SU-DHL-6 (cell line): ENCODE measurements around the gene IFNL1.

ENCODE experiments used
- H2AFZ ChIP-seq: fragments of 200-600 bp; sonication (generic); 2 replicates; pipeline ENCODE4 v1.6.1; 2014; ENCODE audit warnings: low read depth, mild to moderate bottlenecking, moderate library complexity, mixed read lengths, antibody characterized with exemption, low read length; ENCODE audit not compliant: severe bottlenecking
- H3F3A ChIP-seq: fragments of 200-600 bp; shearing (Covaris generic); 2 replicates; pipeline ENCODE4 v1.6.0; 2016; ENCODE audit warnings: antibody characterized with exemption, mild to moderate bottlenecking; ENCODE audit not compliant: insufficient read depth
- H3K27ac ChIP-seq: fragments of 200-600 bp; sonication (generic); 2 replicates; pipeline ENCODE4 v1.5.1; 2016; ENCODE audit warnings: low read depth, mild to moderate bottlenecking, low read length, moderate library complexity, mixed read lengths
- H3K27me3 ChIP-seq: fragments of 200-600 bp; sonication (generic), shearing (Covaris generic); 2 replicates; pipeline ENCODE4 v1.6.0; 2014; ENCODE audit warnings: mild to moderate bottlenecking, low read length
- H3K36me3 ChIP-seq: fragments of 200-600 bp; sonication (generic); 2 replicates; pipeline ENCODE4 v1.6.1; 2014; ENCODE audit warnings: mild to moderate bottlenecking, low read length, mixed read lengths
- H3K4me2 ChIP-seq: fragments of 300-600, 200-600 bp; shearing (Covaris generic), sonication (generic); 2 replicates; pipeline ENCODE4 v1.6.0; 2014; ENCODE audit warnings: low read length, low read depth, mild to moderate bottlenecking; ENCODE audit not compliant: poor library complexity, severe bottlenecking
- H3K4me3 ChIP-seq: fragments of 200-600 bp; sonication (generic); 2 replicates; pipeline ENCODE4 v1.5.1; 2014; ENCODE audit warnings: antibody characterized with exemption, low read length, mild to moderate bottlenecking, mixed read lengths; ENCODE audit not compliant: insufficient read depth, poor library complexity, severe bottlenecking
- H3K79me2 ChIP-seq: fragments of 200-600 bp; sonication (generic); 2 replicates; pipeline ENCODE4 v1.6.1; 2014; ENCODE audit warnings: mild to moderate bottlenecking, low read length, moderate library complexity; ENCODE audit not compliant: insufficient read depth
- H3K9ac ChIP-seq: fragments of 200-600 bp; sonication (generic); 2 replicates; pipeline ENCODE4 v1.7.0; 2014; ENCODE audit warnings: mild to moderate bottlenecking, low read length
- H3K9me2 ChIP-seq: fragments of 200-600 bp; sonication (generic); replicated peaks from 2 replicates; pipeline ENCODE4 v1.6.1; 2014; ENCODE audit warnings: low read length; ENCODE audit not compliant: insufficient read depth
- H3K9me3 ChIP-seq: fragments of 200-600 bp; sonication (generic); 2 replicates; pipeline ENCODE4 v1.6.1; 2014; ENCODE audit warnings: low read length, mixed read lengths; ENCODE audit not compliant: insufficient read depth
- H4K20me1 ChIP-seq: fragments of 200-600 bp; sonication (generic); 2 replicates; pipeline ENCODE4 v1.6.1; 2014; ENCODE audit warnings: low read depth, mild to moderate bottlenecking, antibody characterized with exemption, low read length, moderate library complexity, mixed read lengths
- EZH2phosphoT487 ChIP-seq: fragments of 200-600 bp; sonication (generic), shearing (Covaris generic); conservative IDR thresholded peaks from 2 replicates; pipeline ENCODE4 v1.6.1; 2018; ENCODE audit warnings: mild to moderate bottlenecking, antibody characterized with exemption, low read length, moderate library complexity, mixed read lengths
- TF ChIP-seq, protein P1 (sequence below): fragments of 200-600 bp; sonication (generic); IDR thresholded peaks from one replicate; pipeline ENCODE4 v1.5.1; 2017; ENCODE audit warnings: antibody characterized with exemption, mild to moderate bottlenecking, low read length, moderate library complexity; ENCODE audit not compliant: insufficient read depth, poor library complexity, severe bottlenecking

Gene IFNL1

DNA sequence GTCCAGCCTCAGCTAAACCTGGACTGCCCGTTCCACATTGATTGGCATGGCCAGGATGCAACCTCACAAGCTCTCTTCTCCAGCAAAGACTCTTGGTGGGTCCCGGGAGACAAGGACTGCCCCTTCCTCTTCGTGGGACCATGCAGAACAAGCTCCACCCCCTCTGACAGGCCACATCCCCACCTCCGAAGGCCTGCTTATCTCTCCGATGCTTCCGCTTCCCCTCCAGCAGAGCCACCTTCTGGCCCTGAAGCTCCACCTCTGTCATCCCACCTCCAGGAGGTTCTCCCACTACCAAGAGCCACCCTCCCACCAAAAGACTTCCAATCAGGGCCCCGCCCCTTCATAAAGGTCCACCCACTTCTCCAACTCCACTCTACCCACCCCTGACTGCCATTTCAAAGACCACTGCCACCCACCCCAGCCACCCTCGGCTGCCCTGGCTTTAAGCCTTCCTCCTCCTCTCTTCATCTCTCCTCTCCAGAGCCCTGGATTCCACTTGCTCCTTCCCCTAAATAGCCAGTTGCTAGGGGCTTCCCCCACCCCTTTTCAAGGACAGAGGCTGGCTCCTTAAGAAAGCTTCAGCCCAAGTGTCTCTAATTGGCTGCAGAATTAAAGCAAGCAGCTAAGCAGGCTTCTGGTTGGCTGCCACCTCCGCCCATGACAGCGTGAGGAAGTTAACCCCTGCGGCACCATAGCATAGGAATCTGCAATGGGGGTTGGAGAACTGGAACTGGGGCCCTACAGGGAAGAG, 14.5 kb downstream of the IFNL1 start:
- H2AFZ ChIP-seq: no peak overlapping the region
- H3K9me3 ChIP-seq: no peaks in the 10 kb centered on the region
- no peak overlapping the region for H3K4me3 ChIP-seq
- TF ChIP-seq, protein P1, sequence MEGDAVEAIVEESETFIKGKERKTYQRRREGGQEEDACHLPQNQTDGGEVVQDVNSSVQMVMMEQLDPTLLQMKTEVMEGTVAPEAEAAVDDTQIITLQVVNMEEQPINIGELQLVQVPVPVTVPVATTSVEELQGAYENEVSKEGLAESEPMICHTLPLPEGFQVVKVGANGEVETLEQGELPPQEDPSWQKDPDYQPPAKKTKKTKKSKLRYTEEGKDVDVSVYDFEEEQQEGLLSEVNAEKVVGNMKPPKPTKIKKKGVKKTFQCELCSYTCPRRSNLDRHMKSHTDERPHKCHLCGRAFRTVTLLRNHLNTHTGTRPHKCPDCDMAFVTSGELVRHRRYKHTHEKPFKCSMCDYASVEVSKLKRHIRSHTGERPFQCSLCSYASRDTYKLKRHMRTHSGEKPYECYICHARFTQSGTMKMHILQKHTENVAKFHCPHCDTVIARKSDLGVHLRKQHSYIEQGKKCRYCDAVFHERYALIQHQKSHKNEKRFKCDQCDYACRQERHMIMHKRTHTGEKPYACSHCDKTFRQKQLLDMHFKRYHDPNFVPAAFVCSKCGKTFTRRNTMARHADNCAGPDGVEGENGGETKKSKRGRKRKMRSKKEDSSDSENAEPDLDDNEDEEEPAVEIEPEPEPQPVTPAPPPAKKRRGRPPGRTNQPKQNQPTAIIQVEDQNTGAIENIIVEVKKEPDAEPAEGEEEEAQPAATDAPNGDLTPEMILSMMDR: no peak
- TF ChIP-seq EZH2phosphoT487: no peak
- H3K4me2 ChIP-seq: no peak overlapping the region
- no peaks in the 10 kb centered on the region for H3K9me2 ChIP-seq
- no peaks in the 10 kb centered on the region for H3K79me2 ChIP-seq
- no peaks in the 10 kb centered on the region for H3K36me3 ChIP-seq
- H3K27ac ChIP-seq: no peak overlapping the region
- no peaks in the 10 kb centered on the region for H3K27me3 ChIP-seq
- no peaks in the 10 kb centered on the region for H4K20me1 ChIP-seq
- H3F3A ChIP-seq: no peaks in the 10 kb centered on the region
- no peak overlapping the region for H3K9ac ChIP-seq

DNA sequence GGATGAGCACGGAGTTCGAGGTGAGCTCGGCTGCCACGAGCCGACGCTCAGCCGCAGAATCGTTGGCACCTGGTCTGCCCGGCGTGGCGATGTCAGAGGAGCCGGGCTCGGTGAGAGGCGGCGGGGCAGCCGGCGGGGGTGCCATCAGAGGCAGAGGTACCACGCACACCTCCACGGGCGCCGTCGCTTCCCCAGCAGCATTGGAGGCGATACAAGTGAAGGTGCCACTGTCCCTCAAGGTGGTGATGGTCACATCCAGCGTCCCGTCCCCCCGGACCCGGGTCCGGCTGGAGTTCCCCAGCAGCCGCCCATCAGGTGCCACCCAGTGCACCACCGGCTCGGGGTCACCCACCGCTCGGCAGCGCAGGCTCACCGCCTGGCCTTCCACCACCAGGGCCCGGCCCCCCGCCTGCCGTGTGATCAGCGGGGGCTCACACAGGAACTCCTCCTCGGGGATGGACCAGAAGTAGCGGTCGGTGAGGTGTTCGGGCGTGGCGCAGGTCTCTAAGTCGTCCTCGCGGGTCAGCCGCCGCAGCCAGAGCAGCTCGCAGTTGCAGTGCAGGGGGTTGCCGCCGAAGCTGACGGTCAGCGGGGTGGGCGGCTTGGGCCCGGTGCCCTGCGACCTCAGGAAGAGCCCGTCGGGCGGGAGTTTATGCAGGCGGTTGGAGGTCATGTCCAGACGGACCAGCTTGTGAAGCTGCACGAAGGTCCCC, 18.0 kb downstream of the IFNL1 start:
- no peak overlapping the region for H3K27ac ChIP-seq
- H3K4me3 ChIP-seq: no peak overlapping the region
- no peak overlapping the region for H2AFZ ChIP-seq
- H3K9ac ChIP-seq: no peak overlapping the region
- H3K27me3 ChIP-seq: no peaks in the 10 kb centered on the region
- no peaks in the 10 kb centered on the region for H3K36me3 ChIP-seq
- no peaks in the 10 kb centered on the region for H3K9me3 ChIP-seq
- no peaks in the 10 kb centered on the region for H3F3A ChIP-seq
- no peak overlapping the region for H3K4me2 ChIP-seq
- TF ChIP-seq, protein P1: no peak
- TF ChIP-seq EZH2phosphoT487: no peak
- no peaks in the 10 kb centered on the region for H3K79me2 ChIP-seq
- no peaks in the 10 kb centered on the region for H3K9me2 ChIP-seq
- H4K20me1 ChIP-seq: no peaks in the 10 kb centered on the region

DNA sequence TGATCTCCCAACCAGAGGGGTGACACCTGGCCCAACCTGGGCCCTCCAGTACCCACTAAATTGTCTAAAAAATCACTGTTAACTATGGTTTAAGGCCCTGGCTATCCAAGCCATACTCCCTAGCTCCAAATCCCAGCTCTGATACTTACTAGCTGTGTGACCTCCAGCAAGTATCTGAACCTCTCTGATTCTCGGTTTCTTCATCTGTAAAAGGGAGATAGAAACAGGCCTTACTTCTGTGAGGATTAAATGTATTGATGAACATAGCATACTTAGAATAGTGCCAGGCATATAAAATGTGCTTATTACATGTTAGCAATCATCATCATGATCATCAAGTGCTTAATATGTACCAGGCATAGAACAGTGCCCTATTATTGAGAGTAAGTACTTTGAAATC, 19.7 kb downstream of the IFNL1 start:
- no peaks in the 10 kb centered on the region for H4K20me1 ChIP-seq
- no peaks in the 10 kb centered on the region for H3K9me3 ChIP-seq
- H3K27me3 ChIP-seq: no peaks in the 10 kb centered on the region
- TF ChIP-seq, protein P1: no peak
- TF ChIP-seq EZH2phosphoT487: no peak
- H3K4me2 ChIP-seq: no peak overlapping the region
- no peaks in the 10 kb centered on the region for H3K79me2 ChIP-seq
- no peak overlapping the region for H3K4me3 ChIP-seq
- H3K27ac ChIP-seq: no peak overlapping the region
- H3K9ac ChIP-seq: no peak overlapping the region
- no peaks in the 10 kb centered on the region for H3K9me2 ChIP-seq
- H3F3A ChIP-seq: no peaks in the 10 kb centered on the region
- H3K36me3 ChIP-seq: no peaks in the 10 kb centered on the region
- H2AFZ ChIP-seq: no peak overlapping the region
